HuH-7.5 (cell line): Measurements from ENCODE around the gene SLC43A2.
A peak's percentile ranks its signal among the peaks of the same experiment; 100 is the strongest.

Experiments used
- DNase-seq: peaks from one replicate; pipeline ENCODE4 v3.0.0; 2011; ENCODE audit warnings: low spot score

SLC43A2 gene

DNA sequence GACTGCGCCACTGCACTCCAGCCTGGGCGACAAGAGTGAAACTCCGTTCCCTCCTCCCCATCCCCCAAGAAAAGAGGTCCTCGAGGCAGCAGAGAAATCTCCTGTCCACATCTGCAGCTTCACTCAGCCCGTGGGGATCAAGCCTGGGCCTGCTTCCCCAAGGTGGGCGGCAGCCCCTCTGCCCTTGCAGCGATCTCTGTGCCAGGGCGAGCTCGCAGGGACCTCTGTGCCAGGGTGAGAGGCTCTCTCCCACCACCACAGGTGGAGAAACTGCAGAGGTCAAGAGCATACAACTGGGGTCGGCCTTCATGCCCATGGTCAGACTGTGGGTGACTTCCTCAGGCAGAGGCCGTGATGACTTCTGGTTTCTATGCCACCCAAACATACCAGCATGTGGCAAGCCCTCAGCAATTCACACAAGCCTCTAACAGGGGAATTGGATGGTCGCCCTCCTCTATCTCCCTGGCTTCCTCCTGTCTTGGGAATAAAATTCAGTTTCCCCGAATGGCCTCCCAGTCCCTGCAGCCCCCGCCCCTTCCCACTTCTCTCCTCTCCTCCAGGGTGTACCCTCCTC, 5.5 kb downstream of the SLC43A2 start:
- no peak for DNase-seq

DNA sequence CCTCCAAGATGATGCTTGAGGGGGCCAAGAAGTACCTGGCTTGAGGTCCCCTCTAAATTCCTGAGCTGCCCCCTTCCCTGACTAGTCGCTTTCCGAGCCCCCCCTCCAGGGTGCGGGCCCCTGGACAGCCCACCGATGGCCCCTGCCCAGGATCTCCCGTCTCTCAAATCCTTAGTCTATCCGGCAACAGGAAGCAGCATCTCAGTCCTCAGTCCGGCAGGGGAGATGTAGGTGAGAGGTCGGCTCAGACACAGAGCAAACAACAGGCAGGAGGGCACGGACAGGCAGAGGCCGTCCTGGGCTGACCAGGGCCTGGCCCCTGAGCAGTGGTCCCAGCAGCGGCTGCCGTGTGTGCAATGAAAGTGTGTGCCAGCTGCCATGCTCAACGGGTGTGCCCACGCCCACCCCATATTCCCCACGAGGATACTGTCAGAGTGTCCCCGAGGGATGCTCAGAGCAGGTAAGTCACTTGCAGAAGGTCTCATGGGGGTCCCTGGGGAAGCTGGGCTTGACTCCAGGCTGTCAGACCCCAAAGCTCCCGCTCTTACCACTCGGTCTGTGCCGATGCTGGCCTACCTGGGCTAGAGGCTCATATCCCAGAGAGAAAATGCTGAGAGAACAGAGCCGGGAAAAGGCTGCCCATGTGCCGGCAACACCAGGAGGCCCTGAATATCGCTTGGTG, 7.2 kb downstream of the SLC43A2 start:
- no peak for DNase-seq

DNA sequence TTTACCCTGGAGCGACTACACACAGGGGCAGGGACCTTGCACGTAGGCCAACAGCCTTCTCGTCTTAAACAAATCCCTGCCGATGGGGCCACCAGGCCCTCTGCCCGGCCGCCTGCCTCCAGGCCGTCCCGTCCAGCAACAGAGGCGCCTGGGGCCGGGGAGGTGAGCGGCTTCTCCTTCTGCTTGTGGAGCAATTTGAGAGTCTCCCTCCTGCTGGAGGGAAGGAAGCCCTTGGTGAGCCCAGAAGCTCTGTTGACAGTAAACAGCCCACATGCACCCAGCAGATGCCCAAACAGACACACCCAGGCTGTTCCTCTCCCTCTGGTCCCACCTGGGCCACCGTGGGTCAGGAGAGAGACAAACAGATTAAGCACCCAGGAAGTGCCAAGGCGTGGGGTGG, 8.1 kb downstream of the SLC43A2 start:
- DNase-seq = no peak

DNA sequence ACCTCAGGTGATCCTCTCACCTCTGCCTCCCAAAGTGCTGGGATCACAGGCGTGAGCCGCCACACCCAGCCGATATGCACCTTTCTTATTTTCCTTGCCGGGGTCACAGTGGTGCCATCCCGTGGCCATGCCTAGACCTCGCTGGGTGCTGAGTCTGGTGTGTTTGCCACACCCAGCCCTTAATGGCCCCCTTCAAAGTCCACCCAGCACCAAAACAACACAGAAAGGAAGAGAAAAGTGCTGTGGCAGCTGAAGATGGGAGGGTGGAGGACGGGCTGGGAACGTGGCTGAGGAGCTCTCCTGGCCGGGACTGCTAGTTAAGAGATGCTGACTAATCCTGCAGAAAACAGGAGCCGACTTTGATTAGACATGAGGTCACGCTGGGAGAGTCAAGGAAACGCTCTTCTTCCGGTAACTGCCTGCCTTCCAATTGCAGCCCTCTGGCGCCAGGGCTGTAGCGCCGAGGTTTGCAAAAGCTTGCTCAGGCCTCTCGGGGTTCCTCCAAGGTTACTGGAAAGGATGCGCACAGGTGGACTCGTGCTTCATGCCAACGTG, 10.9 kb downstream of the SLC43A2 start:
- DNase-seq = no peak

DNA sequence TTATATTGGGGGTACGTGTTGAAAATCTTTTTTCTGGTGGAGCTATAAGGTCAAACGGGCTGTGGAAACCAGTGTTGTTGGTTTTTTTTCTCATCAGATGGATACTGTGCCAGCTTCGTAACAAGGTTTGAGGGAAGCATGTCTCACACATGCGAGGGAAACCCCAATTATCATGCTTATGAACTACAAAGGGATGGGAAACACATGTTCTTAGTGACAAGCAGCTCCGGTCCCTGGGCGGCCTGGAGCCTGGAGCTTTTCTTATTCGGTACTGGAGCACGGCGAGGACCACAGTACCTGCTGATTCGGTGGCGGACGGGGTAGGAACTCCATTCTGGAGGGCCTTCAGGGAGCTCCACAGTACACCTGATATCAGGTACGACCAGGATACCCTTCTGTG, 12.5 kb downstream of the SLC43A2 start:
- DNase-seq = no peak

DNA sequence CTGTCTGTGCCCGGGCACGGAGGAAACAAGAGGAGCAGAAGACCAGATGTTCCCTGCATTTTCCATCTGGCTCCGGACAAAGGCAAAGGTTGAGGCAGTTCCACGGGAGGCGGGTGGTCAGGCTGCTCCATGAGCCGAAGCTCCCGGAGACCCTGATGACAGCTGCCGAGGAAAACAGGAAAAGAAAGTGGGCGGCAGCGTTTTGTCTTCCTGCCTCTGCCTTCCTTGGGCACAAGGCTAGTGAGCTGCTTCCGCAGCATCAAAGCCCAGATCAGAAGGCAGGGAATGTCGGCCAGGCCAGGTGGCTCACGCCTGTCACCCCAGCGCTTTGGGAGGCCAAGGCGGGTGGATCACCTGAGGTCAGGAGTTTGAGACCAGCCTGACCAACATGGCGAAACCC, 16.2 kb downstream of the SLC43A2 start:
- no peak for DNase-seq

DNA sequence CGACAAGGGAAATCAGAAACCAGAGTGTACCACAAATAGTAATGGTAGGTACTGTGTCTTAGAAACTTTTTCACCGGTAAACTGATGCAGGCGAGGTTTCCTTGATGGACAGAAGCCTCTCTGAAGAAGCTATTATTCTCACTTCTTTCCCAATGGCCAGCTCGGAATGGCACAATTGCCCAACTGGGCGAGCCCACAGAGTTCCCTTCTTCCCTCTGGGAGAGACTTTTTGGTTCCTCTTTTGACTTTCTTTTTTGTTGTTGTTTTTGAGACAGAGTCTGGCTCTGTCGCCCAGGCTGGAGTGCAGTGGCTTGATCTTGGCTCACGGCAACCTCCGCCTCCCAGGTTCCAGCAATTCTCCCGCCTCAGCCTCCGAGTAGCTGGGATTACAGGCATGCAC, 16.9 kb downstream of the SLC43A2 start:
- DNase-seq = no peak

DNA sequence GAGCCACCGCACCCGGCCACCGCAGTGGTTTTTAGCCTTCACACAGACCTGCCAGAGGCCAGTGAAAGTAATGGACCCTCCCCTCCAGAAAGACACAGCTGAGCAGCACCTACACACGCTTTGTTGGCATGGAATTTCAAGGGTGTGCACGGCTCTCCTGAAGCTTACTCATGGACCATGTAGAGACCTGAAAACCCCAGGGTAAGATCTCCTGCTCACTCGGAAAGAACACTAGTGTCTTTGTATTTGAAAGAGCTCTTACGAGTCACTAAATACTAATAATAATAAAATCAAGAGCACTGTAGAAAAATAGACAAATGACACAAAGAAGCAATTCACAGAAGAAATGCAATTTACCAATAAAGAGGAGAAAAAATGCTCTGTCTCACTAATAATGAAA, 20.0 kb downstream of the SLC43A2 start:
- DNase-seq = no peak

DNA sequence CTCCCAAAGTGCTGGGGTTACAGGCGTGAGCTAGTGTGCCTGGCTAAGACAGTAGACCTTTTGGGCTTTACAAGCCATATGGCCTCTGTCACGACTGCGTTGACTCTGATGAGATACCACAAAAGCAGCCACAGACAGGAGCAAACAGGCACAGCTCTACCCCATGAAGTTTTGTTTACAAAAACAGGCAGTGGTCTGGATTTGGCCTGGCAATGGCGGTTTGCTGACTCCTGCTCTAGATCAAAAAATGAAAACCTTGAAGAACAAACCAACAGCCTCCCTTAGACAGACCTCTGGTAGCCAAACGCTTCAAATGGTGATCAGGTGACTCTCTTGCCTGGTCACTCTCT, 20.7 kb downstream of the SLC43A2 start:
- DNase-seq = no peak

DNA sequence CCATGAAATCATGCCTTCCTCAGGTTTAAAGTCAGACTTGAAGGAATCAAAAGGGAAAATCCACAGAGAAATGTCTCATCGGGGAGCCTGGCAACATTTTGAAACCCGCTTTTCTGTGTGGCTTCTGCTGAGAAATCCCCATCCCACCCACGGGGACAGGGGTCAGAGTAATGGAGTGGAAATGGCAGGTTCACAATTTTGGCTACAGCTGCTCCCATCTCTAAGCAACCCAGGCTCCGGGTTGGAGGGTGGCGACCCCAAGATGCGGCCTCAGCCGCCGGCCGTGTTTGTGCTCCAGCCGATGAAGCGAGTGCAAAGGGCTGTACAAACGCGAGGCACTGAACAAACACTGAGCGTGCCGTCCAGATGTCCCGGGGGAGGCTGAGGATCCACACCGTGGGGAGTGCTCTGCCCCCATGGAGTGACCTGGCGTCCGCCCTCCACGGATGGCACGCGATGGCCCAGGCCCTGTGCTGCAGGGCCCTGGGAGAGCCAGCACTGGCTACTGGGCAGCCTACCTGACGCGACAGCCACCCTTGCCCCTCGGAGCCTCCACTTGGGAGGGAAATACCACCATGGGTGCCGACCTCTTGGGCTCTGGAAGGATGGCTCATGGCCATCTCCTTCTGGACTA, 22.2 kb downstream of the SLC43A2 start:
- DNase-seq = no peak

DNA sequence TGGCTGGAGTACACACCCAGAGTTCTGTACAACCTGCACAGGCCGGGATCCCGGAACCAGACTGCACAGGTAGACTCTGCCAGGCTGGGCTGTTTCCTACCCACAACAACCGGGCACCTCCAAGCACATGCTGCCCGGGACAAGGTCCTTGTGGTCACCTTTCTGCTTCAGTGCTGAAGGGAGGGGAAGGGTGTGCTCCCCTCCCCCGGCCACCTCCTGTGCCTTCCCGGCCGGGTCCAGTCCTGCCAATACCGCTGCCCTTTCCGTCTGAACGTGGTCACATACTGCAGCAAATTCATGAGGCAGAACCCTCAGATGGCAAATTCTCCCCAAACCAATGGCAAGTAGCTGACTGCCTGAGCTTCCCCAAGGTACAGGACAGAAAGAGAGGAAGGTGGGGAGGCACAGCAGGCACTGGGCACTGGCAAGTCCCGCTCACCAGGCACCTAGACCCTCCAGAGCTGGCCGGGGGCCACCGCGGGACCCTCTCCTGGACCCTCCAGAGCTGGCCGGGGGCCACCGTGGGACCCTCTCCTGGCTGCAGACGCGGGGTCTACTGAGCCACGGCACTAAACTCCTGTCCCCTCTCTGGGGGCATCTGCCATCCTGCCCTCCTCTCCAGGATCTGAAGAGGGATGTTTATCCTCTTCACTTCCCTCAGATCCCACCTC, 22.8 kb downstream of the SLC43A2 start:
- DNase-seq = no peak

DNA sequence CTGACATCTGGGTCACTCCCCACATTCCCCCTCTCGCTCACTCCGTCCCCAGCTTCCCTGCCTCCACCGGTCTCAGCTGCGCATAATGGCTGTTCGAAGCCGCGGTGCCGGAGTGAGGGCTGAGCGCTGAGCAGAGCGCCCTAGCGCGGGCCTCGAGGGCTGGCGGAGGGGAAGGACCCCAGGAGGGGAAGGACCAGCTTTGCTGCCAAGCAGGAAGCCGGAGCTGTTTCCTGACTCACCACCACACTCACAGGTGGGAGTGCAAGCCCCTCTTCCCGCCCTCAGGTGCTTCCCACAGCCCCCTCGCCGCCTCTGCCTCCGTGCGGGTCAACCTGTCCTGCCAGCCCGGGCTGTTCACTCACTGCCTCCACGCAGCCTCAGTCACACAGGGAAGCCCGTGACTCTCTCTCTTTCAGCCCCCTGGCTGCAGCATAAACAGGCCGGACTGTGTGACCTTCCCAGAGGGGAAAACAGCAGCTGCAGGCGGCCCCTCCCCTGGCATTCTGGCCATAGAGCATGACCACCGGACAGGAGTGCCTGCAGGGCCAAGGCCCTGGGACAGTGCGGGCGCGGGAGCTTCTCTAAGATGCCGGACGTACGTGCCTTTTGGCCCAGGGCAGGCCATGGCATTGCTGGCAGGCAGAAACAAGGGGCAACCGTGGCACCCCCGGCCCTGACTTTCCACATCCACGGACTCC, 23.7 kb downstream of the SLC43A2 start:
- no peak for DNase-seq

DNA sequence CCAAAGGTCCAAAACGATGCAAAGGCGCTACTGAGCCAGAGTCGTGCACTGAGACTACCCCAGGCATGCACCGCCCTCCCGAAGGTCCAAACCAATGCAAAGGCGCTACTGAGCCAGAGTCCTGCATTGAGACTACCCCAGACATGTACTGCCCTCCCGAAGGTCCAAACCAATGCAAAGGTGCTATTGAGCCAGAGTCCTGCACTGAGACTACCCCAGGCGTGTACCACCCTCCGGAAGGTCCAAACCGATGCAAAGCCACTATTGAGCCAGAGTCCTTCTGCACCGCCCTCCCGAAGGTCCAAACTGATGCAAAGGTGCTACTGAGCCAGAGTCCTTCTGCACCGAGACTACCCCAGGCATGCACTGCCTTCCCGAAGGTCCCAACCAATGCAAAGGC, 27.1 kb downstream of the SLC43A2 start:
- DNase-seq = no peak

DNA sequence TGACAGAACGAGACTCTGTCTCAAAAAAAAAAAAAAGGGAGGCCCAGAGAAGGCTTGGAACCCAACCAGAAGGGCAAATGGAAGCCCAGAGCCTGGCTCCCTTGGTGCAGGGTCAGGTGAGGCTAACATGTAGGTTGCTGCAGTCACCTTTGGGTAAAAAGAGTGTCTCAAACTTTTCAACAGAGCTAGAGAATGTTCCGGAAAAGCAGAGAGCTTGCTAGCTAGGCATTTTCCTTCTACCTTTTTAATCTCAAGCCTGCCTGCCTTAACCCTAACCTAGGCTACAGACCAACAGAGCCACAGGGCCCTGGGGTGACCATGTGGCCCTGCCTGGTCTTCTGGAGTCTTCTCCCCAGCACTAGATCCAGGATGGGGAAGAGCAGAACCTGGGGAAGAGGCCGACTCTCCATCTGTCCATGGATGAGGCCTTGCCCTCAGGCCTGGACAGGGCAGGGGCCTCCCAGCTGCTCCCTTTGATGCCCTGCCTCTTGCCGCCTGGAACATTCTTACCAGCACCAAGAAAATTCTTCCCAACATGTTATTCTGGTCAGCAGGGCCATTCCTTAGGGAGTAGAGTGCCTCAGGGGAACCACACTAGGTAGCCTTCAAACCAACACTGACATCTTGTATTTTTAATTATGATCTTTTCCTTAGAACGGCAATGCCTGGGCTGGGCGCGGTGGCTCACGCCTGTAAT, 30.1 kb downstream of the SLC43A2 start:
- no peak for DNase-seq

DNA sequence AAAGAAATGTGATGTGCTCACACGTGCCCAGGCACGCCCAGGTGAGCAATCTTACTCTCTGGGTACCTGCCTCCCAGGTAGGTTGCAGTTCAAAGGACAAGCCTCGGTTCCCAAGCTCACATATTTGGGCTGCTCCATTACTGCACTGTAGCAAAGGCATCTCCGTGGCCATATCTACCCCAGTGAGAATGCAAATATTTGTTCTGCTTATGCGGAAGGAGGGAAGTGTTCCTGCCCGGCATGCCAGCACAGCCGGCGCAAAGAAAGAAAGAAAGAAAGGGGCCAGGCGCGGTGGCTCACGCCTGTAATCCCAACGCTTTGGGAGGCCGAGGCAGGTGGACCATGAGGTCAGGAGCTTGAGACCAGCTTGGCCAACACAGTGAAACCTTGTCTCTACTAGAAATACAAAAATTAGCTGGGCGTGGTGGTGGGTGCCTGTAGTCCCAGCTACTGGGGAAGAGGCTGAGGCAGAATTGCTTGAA, 30.7 kb downstream of the SLC43A2 start:
- peak; percentile 49 for DNase-seq

DNA sequence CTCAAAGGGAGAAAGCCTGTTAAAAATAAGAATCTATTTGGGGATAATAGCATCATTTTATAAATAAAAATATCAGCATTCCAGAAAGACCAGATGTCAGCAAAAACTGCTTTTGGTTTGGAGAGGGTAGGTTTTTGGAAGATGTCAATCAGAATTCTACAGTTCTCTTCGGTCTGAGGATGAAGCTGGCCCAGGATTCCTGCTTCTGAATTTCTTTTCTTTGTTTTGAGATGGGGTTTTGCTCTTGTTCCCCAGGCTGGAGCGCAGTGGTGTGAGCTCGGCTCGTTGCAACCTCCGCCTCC, 35.1 kb downstream of the SLC43A2 start:
- DNase-seq = no peak

DNA sequence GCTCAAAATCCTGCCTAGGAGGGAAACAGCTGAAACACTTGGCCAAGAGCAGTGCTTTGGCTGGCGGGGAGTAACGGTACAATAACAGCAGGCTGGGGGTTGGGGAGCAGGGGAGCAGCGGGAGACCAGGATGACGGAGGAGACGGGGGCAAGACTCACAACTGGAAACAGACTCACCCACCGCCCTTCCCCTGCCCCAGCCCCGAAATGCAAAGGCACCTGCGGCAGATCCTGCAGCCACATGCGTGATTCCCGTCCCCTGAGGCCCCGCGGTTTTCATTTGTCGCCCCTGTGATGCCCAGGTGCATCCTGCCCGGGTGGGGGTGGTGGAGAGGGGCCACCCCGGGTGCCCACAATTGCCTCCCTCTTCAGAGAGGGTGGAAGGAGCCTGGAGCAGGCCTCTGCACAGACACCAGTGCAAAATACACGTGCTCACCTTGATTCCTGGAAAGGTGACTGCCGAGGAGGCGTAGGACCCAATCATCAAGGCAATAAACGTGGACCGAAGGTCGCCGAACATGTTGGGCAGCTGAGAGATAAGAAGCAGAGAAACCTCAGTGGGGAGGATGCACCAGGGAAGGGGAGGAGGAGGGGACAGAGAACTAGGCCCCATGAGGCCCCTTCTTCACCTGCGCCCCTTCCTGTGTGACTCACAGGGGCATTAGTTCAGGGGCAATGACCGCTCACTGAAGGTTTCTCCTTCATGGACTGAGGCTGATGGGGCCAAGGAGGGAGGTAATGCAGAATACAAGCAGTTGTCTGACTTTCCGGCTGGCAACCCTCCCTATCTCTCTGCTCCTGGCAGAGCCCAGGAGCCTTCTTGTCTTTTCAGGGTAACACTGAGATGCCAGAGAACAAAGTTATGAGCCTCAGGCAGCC, 35.6 kb downstream of the SLC43A2 start:
- DNase-seq = peak; percentile 54

DNA sequence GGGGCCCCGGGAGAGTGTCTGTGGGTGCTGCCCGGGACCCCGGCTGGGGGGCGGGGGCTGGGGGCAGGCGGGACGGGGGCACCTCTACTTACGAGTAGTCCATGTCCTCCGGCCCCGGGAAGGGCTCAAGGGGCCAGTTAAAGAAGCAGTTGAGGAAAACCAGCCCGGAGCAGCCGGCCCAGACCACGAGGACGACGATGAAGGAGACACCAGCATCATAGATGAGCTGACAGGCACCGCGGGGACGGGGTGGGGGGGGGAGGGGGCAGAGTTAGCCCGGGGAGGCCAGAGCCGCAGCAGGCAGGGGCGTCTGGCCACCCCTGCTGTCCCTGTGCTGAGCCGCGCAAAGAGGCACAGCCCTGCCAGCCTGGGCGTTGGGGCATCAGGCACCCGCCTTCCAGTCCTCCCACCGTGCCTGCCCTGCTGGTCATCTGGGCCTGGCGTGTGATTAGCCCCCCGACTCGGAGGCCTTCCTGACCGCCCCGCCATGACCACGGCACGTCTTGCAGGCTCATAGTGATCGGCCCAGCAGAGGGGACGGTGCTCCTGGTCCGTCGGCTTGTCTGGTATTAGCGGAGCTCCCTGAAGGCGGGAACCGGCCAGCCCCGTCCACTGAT, 37.1 kb downstream of the SLC43A2 start:
- no peak for DNase-seq

DNA sequence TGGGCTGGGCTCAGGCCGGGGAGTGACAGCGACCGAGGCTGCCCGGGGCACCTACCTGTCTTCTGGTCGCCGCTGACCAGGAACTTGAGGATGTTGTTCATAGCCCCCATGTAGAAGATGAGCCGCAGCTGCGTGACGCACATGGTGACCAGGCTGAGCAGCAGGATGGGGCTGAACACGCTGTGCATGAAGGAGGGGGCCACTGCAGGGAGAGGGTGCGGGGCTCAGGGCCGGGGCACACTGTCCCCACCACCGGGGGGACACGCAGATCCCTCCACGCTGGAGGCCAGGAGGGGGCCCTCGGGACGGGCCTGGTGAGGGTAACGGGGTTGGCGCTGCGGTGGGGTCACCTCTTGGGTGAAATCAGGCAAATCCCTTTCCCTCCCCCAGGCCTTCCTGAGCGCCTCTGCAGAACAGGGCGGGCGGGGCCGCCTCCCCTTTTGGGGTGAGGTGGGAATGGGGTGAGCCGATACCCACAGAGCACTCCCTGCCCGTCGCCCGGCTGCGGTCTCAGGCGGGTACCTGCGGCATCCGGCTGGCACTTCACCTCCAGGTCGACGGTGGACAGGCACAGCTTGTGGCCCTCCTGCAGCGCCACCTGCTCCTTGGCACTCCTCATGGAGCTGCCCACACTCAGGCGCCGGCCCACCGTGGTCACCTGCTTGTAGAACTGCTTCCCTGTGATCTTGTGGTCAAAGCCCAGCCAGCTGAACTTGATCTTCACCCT, 37.7 kb downstream of the SLC43A2 start:
- DNase-seq = no peak
